WERI-Rb-1 (cell line): ENCODE data around the gene RHBDD1.
A peak's percentile ranks its signal among the peaks of the same experiment; 100 is the strongest.
"Not testable (repeated sequence)": the region's sequence is repeated elsewhere in the genome, so short reads cannot be mapped to it uniquely, and the experiment has no call there.

Source experiments
- DNase-seq: peaks from one replicate; pipeline ENCODE4 v3.0.0-alpha.2; 2020
- H3K27ac ChIP-seq: fragments of 250-450 bp; sonication (Bioruptor Pico); 2 replicates; pipeline ENCODE4 v1.5.1; 2020; ENCODE audit warnings: mild to moderate bottlenecking, moderate library complexity
- H3K27me3 ChIP-seq: fragments of 250-450 bp; sonication (Bioruptor Pico); 2 replicates; pipeline ENCODE4 v1.5.1; 2021; ENCODE audit warnings: mild to moderate bottlenecking, low read depth, moderate library complexity; ENCODE audit not compliant: insufficient read depth, severe bottlenecking
- H3K36me3 ChIP-seq: fragments of 250-450 bp; sonication (Bioruptor Pico); 2 replicates; pipeline ENCODE4 v1.5.1; 2020; ENCODE audit warnings: mild to moderate bottlenecking, moderate library complexity
- H3K4me3 ChIP-seq: 2 replicates; pipeline ENCODE4 v1.5.1; 2011; ENCODE audit warnings: low read depth, mild to moderate bottlenecking, control low read depth, low read length
- H3K9me3 ChIP-seq: fragments of 250-450 bp; sonication (Bioruptor Pico); 2 replicates; pipeline ENCODE4 v1.5.1; 2021; ENCODE audit warnings: mild to moderate bottlenecking, moderate library complexity; ENCODE audit not compliant: severe bottlenecking
- CTCF ChIP-seq: IDR thresholded peaks from 2 replicates; pipeline ENCODE4 v1.5.1; 2011; ENCODE audit warnings: low read depth, mild to moderate bottlenecking, control low read depth, inconsistent platforms, low read length

RHBDD1 gene

DNA sequence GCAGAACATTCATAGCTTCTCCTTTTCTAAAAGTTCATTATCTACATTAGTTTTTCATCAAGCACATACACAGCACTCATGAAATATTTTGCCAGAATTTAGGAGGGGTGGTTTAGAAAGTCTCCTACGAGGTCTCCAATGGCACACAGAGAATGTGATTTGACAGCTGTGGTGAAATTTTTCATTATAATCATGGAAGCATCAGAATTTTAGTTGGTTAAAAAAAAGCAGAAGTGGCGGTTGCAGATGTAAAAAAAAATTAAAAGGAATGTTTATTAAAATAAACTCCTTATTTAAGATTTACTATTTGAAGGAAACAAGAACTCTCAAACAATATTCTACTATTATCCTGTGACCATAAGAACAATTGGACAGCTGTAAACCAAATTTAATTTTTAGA is 10.8 kb upstream of the RHBDD1 start:
- Histone ChIP-seq H3K27me3 (no peaks in the 10 kb centered on the region), H3K36me3 (no peaks in the 10 kb centered on the region), H3K9me3 (no peaks in the 10 kb centered on the region), H3K27ac (no peak overlapping the region), H3K4me3 (no peak overlapping the region)
- TF ChIP-seq CTCF, result no peak
- DNase-seq, result no peak

DNA sequence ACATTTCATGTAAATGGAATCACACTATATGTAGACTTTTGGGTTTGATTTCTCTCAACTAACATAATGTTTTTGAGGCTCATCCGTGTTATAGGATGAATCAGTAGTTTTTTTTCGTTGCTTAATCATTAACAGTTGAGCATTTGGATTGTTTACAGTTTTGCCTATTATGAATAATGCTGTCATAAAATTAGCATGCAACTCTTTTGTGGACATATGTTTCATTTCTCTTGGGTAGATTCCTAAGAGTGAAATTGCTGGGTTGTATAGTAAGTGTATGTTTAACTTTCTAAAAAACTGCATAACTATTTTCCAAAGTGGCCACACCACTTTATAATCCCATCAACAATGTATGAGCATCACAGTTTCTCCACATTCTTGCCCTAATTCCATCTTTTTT is 7.7 kb upstream of the RHBDD1 start:
- Histone ChIP-seq H3K27ac (no peak overlapping the region), H3K27me3 (no peaks in the 10 kb centered on the region), H3K36me3 (no peaks in the 10 kb centered on the region), H3K4me3 (no peak overlapping the region), H3K9me3 (no peaks in the 10 kb centered on the region)
- no peak for TF ChIP-seq CTCF
- no peak for DNase-seq

DNA sequence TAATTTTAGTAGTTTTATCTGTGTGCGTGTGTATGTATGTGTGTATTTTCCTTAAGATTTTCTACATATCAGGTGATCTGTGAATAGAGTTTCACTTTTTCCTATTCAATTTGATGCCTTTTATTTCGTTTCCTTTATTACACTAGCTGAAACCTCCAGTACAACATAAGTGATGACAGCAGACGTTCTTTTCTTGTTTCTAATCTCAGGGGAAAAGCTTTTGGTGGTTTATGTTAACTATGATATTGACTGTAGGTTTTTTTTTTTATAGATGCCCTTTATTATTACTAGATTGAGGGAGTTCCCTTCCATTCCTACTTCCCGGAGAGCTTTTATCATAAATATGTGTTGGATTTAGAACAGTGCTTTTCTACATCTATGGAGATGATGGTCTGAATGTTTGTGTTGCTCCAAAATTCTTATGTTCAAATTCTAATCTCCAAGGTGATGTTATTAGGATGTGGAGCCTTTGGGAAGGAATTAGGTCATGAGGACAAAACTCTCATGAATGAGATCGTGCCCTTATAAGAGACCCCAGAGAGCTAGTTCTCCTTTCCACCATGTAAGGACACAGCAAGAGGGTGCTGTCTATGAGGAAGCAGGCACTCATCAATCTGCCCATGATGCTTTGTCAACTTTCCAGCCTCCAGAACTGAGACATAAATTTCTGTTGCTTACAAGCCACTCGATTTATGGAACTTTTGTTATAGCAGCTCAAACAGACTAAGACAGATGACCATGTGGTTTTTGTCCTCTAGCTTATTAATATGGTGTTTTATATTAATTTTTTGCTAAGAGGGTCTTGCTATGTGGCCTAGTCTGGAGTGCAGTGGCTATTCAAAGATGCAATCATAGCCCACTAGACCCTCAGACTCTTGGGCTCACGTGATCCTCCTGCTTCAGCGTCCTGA is 5.9 kb upstream of the RHBDD1 start:
- H3K36me3 ChIP-seq, result no peaks in the 10 kb centered on the region
- no peak overlapping the region for H3K4me3 ChIP-seq
- DNase-seq, result no peak
- no peak overlapping the region for H3K27ac ChIP-seq
- no peaks in the 10 kb centered on the region for H3K9me3 ChIP-seq
- H3K27me3 ChIP-seq, result no peaks in the 10 kb centered on the region
- no peak for TF ChIP-seq CTCF

- DNase-seq, result no peak
- H3K27me3 ChIP-seq, result no peaks in the 10 kb centered on the region
These were observed 4.6 kb upstream of the RHBDD1 start for GRCh38 chr2:226831266-226831665.

DNA sequence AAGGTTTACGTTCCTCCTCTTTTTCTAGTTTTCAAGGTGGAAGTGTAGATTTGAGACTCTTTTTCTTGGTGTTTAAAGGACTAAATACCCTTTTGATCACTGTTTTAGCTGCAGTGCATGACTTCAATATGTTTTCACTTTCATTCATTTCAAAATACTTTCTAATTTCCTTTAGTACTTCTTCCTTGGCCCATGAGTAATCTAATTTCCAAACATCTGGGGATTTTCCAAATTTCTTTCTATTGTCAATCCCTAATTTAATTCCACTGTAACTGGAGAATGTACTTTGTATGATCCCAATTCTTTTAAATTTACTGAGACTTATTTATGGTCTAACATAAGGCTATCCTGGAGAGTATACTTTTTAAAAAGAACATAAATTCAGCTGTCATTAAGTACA is 3.8 kb upstream of the RHBDD1 start:
- Histone ChIP-seq H3K9me3 (peaks cover 6% of the 10 kb centered on the region), H3K27me3 (no peaks in the 10 kb centered on the region), H3K36me3 (no peaks in the 10 kb centered on the region), H3K4me3 (no peak overlapping the region), H3K27ac (no peak overlapping the region)
- DNase-seq, result no peak
- TF ChIP-seq CTCF, result no peak

More at GRCh38 chr2:226831266-226831665, 4.6 kb upstream of the RHBDD1 start:
- H3K4me3 ChIP-seq, result no peak overlapping the region
- peaks cover 6% of the 10 kb centered on the region for H3K9me3 ChIP-seq
- no peak overlapping the region for H3K27ac ChIP-seq
- H3K36me3 ChIP-seq, result no peaks in the 10 kb centered on the region
- TF ChIP-seq CTCF, result no peak

- not testable (repeated sequence) for H3K36me3 ChIP-seq, H3K9me3 ChIP-seq, H3K27ac ChIP-seq, H3K27me3 ChIP-seq, DNase-seq
- H3K4me3 ChIP-seq, result peak overlapping the region; percentile 92; the same call in 1 of the 2 replicates
These were observed 974 bp upstream of the RHBDD1 start for GRCh38 chr2:226834880-226835279.
